ENCODE data around the gene NOX3. TPM values are rescaled to one million over a fixed set of nuclear protein-coding genes. Genes with fewer than 3 reads are reported as not detected.

The NOX3 gene
- total and polyA plus RNA-seq, 2 experiments from 2014 or later = not detected

DNA sequence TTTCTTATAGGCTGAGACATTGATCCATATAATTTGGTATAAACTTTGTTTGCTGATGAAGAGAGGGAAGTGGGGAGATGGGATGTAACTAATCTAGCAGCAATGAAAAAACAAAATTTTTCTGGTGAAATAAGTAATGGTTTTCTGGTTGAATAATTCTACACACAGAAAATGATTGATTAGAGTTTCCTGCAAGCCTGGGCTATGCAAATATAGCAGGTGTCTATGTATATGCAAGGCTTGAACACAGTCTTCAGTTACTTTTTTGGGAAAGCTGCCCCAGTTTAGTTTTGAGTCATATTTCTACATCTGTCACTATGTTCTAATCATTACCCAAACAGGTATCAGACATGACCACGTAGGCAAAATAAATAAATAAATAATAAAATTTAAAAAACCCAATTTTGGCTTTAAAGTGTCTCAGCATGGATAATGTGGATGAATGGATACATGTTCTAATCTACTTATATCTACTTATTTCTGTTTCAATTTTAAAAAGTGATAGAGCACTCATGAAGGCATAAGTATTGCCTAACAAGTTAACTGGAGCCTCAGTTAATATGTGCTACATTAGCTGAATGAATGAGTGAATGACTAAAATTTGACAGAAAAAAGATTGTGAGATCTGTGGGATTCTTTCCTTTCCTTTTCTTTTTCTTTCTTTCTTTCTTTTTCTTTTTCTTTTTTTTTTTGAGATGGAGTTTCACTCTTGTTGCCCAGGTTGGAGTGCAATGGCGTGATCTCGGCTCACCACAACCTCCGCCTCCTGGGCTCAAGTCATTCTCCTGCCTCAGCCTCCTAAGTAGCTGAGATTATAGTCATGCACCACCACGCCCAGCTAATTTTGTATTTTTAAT is 104.1 kb downstream of the NOX3 start:
- no peaks in the 10 kb centered on the region for H3K79me2 ChIP-seq
- H3K36me3 ChIP-seq (replicated peaks; ENCODE audit: insufficient read depth, low read depth) = no peaks in the 10 kb centered on the region
- H4K20me1 ChIP-seq (ENCODE audit: insufficient read depth, poor library complexity, severe bottlenecking) = no peaks in the 10 kb centered on the region
- no peak for DNase-seq (ENCODE audit: low spot score)
- H3K9me3 ChIP-seq (ENCODE audit: low read depth) = no peaks in the 10 kb centered on the region
- no peaks in the 10 kb centered on the region for H3K9me2 ChIP-seq (replicated peaks; ENCODE audit: insufficient read depth)
- 95% methylated on average over 5 of the region's 5 CpGs for WGBS (ENCODE audit: low lambda C conversion rate, missing lambda C conversion rate)
- no peak overlapping the region for H3K4me3 ChIP-seq
- no peak overlapping the region for H3K27ac ChIP-seq
- H3K4me1 ChIP-seq (ENCODE audit: insufficient read depth) = no peaks in the 10 kb centered on the region
- no peaks in the 10 kb centered on the region for H3K27me3 ChIP-seq
- H2AFZ ChIP-seq = no peak overlapping the region
- TF ChIP-seq EZH2 (IDR thresholded peaks at IDR 0.05; ENCODE audit: borderline replicate concordance) = no peak
- TF ChIP-seq CTCF (IDR thresholded peaks at IDR 0.05; ENCODE audit: poor library complexity) = no peak
- TF ChIP-seq EZH2phosphoT487 (IDR thresholded peaks at IDR 0.05; ENCODE audit: low read depth, severe bottlenecking, unreplicated experiment) = no peak
- no peak overlapping the region for H3K4me2 ChIP-seq

- Histone ChIP-seq H3K36me3 (replicated peaks; ENCODE audit: insufficient read depth, low read depth) (no peaks in the 10 kb centered on the region), H2AFZ (no peak overlapping the region), H4K20me1 (ENCODE audit: insufficient read depth, poor library complexity, severe bottlenecking) (no peaks in the 10 kb centered on the region), H3K79me2 (no peaks in the 10 kb centered on the region), H3K4me2 (no peak overlapping the region), H3K9me2 (replicated peaks; ENCODE audit: insufficient read depth) (no peaks in the 10 kb centered on the region), H3K4me1 (ENCODE audit: insufficient read depth) (no peaks in the 10 kb centered on the region), H3K27ac (no peak overlapping the region), H3K4me3 (no peak overlapping the region), H3K9me3 (ENCODE audit: low read depth) (no peaks in the 10 kb centered on the region), H3K27me3 (no peaks in the 10 kb centered on the region)
- WGBS (ENCODE audit: low lambda C conversion rate, missing lambda C conversion rate) = 95% methylated on average over 6 of the region's 6 CpGs
- TF ChIP-seq EZH2phosphoT487 (IDR thresholded peaks at IDR 0.05; ENCODE audit: low read depth, severe bottlenecking, unreplicated experiment) (no peak), CTCF (IDR thresholded peaks at IDR 0.05; ENCODE audit: poor library complexity) (no peak), EZH2 (IDR thresholded peaks at IDR 0.05; ENCODE audit: borderline replicate concordance) (no peak)
- no peak for DNase-seq (ENCODE audit: low spot score)
Measured at GRCh38 chr6:155349956-155350355, 105.7 kb downstream of the NOX3 start.

DNA sequence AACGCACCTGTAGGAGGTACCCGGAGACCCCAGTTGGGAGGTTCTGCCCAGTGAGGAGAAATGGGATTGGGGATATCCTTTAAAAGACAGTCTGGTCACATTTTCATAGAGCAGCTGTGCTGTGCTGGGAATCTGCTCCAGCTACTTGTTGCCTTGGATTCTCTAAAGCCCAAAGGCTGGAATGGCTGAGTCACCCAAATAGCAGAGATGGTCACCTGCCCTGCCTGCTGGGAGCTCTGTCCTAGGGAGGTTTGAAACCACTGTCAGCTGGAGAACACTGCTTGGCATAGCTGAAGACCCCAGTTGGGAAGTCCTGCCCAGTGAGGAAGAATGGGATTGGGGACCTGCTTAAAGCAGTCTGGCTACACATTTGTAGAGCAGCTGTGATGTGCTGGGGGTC is 106.5 kb downstream of the NOX3 start:
- no peaks in the 10 kb centered on the region for H3K4me1 ChIP-seq (ENCODE audit: insufficient read depth)
- H3K4me3 ChIP-seq = no peak overlapping the region
- TF ChIP-seq EZH2 (IDR thresholded peaks at IDR 0.05; ENCODE audit: borderline replicate concordance) (no peak), CTCF (IDR thresholded peaks at IDR 0.05; ENCODE audit: poor library complexity) (no peak), EZH2phosphoT487 (IDR thresholded peaks at IDR 0.05; ENCODE audit: low read depth, severe bottlenecking, unreplicated experiment) (no peak)
- H3K36me3 ChIP-seq (replicated peaks; ENCODE audit: insufficient read depth, low read depth) = no peaks in the 10 kb centered on the region
- 91% methylated on average over 2 of the region's 2 CpGs for WGBS (ENCODE audit: low lambda C conversion rate, missing lambda C conversion rate)
- no peaks in the 10 kb centered on the region for H3K27me3 ChIP-seq
- H3K79me2 ChIP-seq = no peaks in the 10 kb centered on the region
- no peak for DNase-seq (ENCODE audit: low spot score)
- no peak overlapping the region for H2AFZ ChIP-seq
- no peak overlapping the region for H3K4me2 ChIP-seq
- H4K20me1 ChIP-seq (ENCODE audit: insufficient read depth, poor library complexity, severe bottlenecking) = no peaks in the 10 kb centered on the region
- H3K27ac ChIP-seq = no peak overlapping the region
- H3K9me3 ChIP-seq (ENCODE audit: low read depth) = no peaks in the 10 kb centered on the region
- no peaks in the 10 kb centered on the region for H3K9me2 ChIP-seq (replicated peaks; ENCODE audit: insufficient read depth)
